Natural killer cell (primary cell): ENCODE measurements around the gene DENND4B. TPM values are rescaled to one million over a fixed set of nuclear protein-coding genes. Genes with fewer than 3 reads are reported as not detected.

Experiments used
- ATAC-seq, 3 donors: fragments of 150-1000 bp in 2 of 3; fragments of 200-7000 bp in 1 of 3; cut with Tn5 transposase; 1 replicate in 1 of 3; 2 replicates in 2 of 3; pipeline ENCODE4 v1.10.0; 2021; ENCODE audit warnings: mild to moderate bottlenecking in 2 of 3, moderate library complexity in 2 of 3
- DNase-seq, 2 donors: peaks; one replicate each; pipeline versions ENCODE4 v3.0.0 to v3.0.0-alpha.2; 2013 to 2021; ENCODE audit warnings: mixed read lengths in 1 of 2
- H3K27ac ChIP-seq: one replicate; pipeline ENCODE4 v1.5.1; 2013; ENCODE audit warnings: mild to moderate bottlenecking, low read length
- H3K27me3 ChIP-seq: one replicate; pipeline ENCODE4 v1.6.1; 2013; ENCODE audit warnings: low read length; ENCODE audit not compliant: control insufficient read depth, insufficient read depth
- H3K36me3 ChIP-seq: one replicate; pipeline ENCODE4 v1.6.1; 2013; ENCODE audit warnings: low read length; ENCODE audit not compliant: control insufficient read depth, insufficient read depth
- H3K4me1 ChIP-seq: one replicate; pipeline ENCODE4 v1.6.1; 2013; ENCODE audit warnings: low read length; ENCODE audit not compliant: control insufficient read depth, insufficient read depth
- H3K4me3 ChIP-seq: one replicate; pipeline ENCODE4 v1.5.1; 2013; ENCODE audit warnings: low read length
- H3K9me3 ChIP-seq: one replicate; pipeline ENCODE4 v1.6.1; 2013; ENCODE audit warnings: low read length; ENCODE audit not compliant: control insufficient read depth, insufficient read depth
- H3K27ac Mint-ChIP-seq, 2 donors: one replicate each; pipeline ENCODE4 v1.8.0; 2022; ENCODE audit warnings: mild to moderate bottlenecking in 2 of 2, mixed read lengths in 2 of 2, moderate library complexity in 1 of 2
- H3K27me3 Mint-ChIP-seq, 2 donors: one replicate each; pipeline ENCODE4 v1.8.0; 2022; ENCODE audit warnings: low read depth in 2 of 2, mixed read lengths in 2 of 2
- H3K36me3 Mint-ChIP-seq: one replicate; pipeline ENCODE4 v1.8.0; 2022; ENCODE audit warnings: mixed read lengths
- H3K4me1 Mint-ChIP-seq, 2 donors: one replicate each; pipeline ENCODE4 v1.8.0; 2022; ENCODE audit warnings: mixed read lengths in 2 of 2
- H3K4me3 Mint-ChIP-seq: one replicate; pipeline ENCODE4 v1.8.0; 2022; ENCODE audit warnings: mild to moderate bottlenecking, moderate library complexity, mixed read lengths
- H3K9me3 Mint-ChIP-seq, 2 donors: one replicate each; pipeline ENCODE4 v1.8.0; 2022; ENCODE audit warnings: mixed read lengths in 2 of 2
- CTCF ChIP-seq: fragments of 200-600 bp; IDR thresholded peaks from one replicate; pipeline ENCODE4 v1.8.0; 2022; ENCODE audit warnings: antibody characterized with exemption
- WGBS: methylation state at CpG from one replicate; pipeline ENCODE4 v1.1.7; 2013; ENCODE audit warnings: missing lambda C conversion rate; ENCODE audit not compliant: insufficient coverage; 5-methylcytosine and 5-hydroxymethylcytosine counted together
- intact Hi-C: fragments of 100-400 bp; cut with micrococcal nuclease; formaldehyde crosslinking; loops from one replicate; pipeline ENCODE4 v1.14.2; 2022
- total RNA-seq, 4 donors: library from RNA; stranded (reverse); fragments of 120-200 nt in 1 of 4; gene quantifications; one replicate each; pipeline versions ENCODE4 v1.2.3 to v1.2.4, GENCODE V29; 2013 to 2022

The DENND4B gene
- total RNA-seq, 3 donors from 2014 or later (not counting 1 experiment from before 2014, with no cell fraction given), result 244 to 322 (median 291) TPM

- H3K27me3 ChIP-seq, result no peaks in the 10 kb centered on the region
- Mint-ChIP-seq H3K9me3 (no peaks in the 10 kb centered on the region), H3K4me3 (peak overlapping the region; percentile 94), H3K27ac (peak overlapping the region; percentile 92 to 96), H3K36me3 (peaks cover 11% of the 10 kb centered on the region), H3K4me1 (peaks cover 39 to 51% of the 10 kb centered on the region in 2 donors), H3K27me3 (no peaks in the 10 kb centered on the region)
- TF ChIP-seq CTCF, result no peak
- DNase-seq (peak; percentile 80 to 86), ATAC-seq (peak; percentile 55 to 74 (median 68))
- H3K9me3 ChIP-seq, result no peaks in the 10 kb centered on the region
- H3K27ac ChIP-seq, result peak overlapping the region; percentile 98
- H3K4me3 ChIP-seq, result peak overlapping the region; percentile 89
- H3K36me3 ChIP-seq, result peaks cover 52% of the 10 kb centered on the region
- peaks cover 50% of the 10 kb centered on the region for H3K4me1 ChIP-seq
- intact Hi-C loops, result loop anchor here (1.0 kb wide), 4 partner anchors 12 to 149 kb away; partner anchors contain the start of genes CRTC2 and RPS27
- under 1% methylated on average over 95 of the region's 95 CpGs for WGBS
These were observed 510 bp downstream of the DENND4B start for GRCh38 chr1:153945795-153946621.

- peaks cover 4% of the 10 kb centered on the region for H3K36me3 Mint-ChIP-seq
- peaks cover 50% of the 10 kb centered on the region for H3K4me1 ChIP-seq
- WGBS, result 0% methylated on average over 12 of the region's 12 CpGs
These were observed 1.3 kb downstream of the DENND4B start for GRCh38 chr1:153945131-153945794.

GRCh38 chr1:153944827-153945117 is 1.7 kb downstream of the DENND4B start:
- Histone ChIP-seq H3K36me3 (peaks cover 52% of the 10 kb centered on the region), H3K27ac (peak overlapping the region; percentile 98), H3K4me3 (peak overlapping the region; percentile 89), H3K9me3 (no peaks in the 10 kb centered on the region), H3K27me3 (no peaks in the 10 kb centered on the region), H3K4me1 (peaks cover 50% of the 10 kb centered on the region)
- no peak for DNase-seq
- intact Hi-C loops, result loop anchor here (1.0 kb wide), 3 partner anchors 14 to 46 kb away; partner anchors contain the start of genes CRTC2 and RPS27
- no peaks in the 10 kb centered on the region for H3K27me3 Mint-ChIP-seq
- no peaks in the 10 kb centered on the region for H3K36me3 Mint-ChIP-seq
- no peak for ATAC-seq
- H3K4me3 Mint-ChIP-seq, result peak overlapping the region; percentile 94
- 6% methylated on average over 3 of the region's 3 CpGs for WGBS
- TF ChIP-seq CTCF, result no peak
- H3K4me1 Mint-ChIP-seq, result peaks cover 43 to 58% of the 10 kb centered on the region in 2 donors
- H3K9me3 Mint-ChIP-seq, result no peaks in the 10 kb centered on the region
- H3K27ac Mint-ChIP-seq, result peak overlapping the region; percentile 92 to 96

More at GRCh38 chr1:153945131-153945794, 1.3 kb downstream of the DENND4B start:
- H3K9me3 Mint-ChIP-seq, result no peaks in the 10 kb centered on the region
- no peaks in the 10 kb centered on the region for H3K27me3 Mint-ChIP-seq
- ATAC-seq (peak; percentile 63 to 79 (median 69)), DNase-seq (peak; percentile 86 to 89)
- H3K4me3 Mint-ChIP-seq, result peak overlapping the region; percentile 94
- Histone ChIP-seq H3K27me3 (no peaks in the 10 kb centered on the region), H3K9me3 (no peaks in the 10 kb centered on the region), H3K36me3 (peaks cover 52% of the 10 kb centered on the region), H3K4me3 (peak overlapping the region; percentile 89), H3K27ac (peak overlapping the region; percentile 98)
- intact Hi-C loops, result loop anchor here (1.0 kb wide), 3 partner anchors 13 to 45 kb away; partner anchors contain the start of genes CRTC2 and RPS27
- peaks cover 38 to 56% of the 10 kb centered on the region in 2 donors for H3K4me1 Mint-ChIP-seq
- H3K27ac Mint-ChIP-seq, result peak overlapping the region; percentile 92 to 96
- no peak for TF ChIP-seq CTCF
